ENCODE measurements around the gene C3.

DNA sequence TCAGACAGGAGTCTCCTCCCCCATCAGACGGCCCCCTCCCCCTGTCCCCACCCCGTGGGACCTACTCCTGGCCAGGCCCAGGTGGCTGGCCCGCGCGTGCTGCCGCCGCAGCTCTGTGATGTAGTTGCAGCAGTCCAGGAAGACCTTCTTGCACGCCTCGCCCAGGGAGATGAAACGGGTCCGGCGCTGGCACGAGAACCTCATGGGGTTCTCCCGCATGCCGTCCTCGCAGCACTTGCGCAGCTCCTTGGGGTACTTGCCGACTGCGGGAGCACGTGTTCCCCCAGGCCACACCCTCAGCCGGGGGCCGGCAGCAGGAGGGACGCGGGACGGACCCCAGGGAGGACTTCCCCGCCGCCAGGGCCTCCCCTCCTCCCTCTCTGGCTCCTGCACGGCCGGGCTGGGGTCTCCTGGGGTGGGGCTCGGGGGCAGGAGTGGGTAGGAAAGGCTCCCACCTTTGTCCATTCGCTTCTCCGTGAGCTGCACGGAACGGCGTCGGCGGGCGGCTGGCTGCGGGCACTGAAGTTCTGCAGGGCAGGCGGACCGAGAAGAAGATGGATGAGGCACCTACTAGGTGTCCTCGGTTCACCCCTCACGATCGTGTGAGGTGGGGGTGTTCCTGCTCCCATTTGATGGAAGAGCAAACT is 13.3 kb downstream of the C3 start:
- TF ChIP-seq, protein P1, sequence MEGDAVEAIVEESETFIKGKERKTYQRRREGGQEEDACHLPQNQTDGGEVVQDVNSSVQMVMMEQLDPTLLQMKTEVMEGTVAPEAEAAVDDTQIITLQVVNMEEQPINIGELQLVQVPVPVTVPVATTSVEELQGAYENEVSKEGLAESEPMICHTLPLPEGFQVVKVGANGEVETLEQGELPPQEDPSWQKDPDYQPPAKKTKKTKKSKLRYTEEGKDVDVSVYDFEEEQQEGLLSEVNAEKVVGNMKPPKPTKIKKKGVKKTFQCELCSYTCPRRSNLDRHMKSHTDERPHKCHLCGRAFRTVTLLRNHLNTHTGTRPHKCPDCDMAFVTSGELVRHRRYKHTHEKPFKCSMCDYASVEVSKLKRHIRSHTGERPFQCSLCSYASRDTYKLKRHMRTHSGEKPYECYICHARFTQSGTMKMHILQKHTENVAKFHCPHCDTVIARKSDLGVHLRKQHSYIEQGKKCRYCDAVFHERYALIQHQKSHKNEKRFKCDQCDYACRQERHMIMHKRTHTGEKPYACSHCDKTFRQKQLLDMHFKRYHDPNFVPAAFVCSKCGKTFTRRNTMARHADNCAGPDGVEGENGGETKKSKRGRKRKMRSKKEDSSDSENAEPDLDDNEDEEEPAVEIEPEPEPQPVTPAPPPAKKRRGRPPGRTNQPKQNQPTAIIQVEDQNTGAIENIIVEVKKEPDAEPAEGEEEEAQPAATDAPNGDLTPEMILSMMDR (IDR thresholded peaks at IDR 0.05) = no peak
- no peak for TF ChIP-seq ZFX (IDR thresholded peaks at IDR 0.05; ENCODE audit: borderline replicate concordance)

Measured in 22Rv1 (cell line).